ENCODE data around the gene ZNF446.

Gene ZNF446

DNA sequence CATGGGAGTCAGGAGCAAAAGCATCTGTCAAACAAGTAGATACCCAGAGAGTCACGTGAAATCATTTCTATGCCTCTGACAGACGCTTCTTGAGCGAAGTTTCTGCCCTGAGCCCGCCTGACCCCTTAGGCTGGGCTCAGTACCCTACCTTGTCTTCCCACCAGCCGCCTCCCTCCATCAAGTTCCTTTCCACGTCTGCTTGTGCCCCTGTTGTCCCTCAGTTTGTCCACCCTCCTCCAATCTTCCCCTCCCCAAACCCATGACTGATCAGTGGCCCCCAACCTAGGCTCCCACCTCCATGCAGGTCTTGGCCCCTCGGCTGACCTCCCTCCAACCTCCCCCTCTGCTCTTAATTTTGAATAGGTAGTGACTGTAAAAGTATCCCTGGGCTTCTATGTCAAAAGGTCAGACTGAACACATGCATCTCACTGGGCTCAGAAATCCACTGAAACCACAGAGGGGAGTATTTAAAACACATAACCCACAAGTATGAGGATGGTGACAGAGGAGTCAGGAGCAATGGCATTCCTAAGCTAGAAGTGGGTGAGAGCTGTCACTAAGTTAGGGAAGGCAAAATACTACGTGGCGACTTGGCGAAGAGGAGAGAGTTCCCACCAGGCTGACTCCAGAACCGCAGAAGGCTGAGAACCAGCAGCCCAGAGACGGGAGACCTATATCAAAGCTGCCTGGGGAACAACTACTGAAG is 1.7 kb upstream of the ZNF446 start:
- TF ChIP-seq, protein P1, sequence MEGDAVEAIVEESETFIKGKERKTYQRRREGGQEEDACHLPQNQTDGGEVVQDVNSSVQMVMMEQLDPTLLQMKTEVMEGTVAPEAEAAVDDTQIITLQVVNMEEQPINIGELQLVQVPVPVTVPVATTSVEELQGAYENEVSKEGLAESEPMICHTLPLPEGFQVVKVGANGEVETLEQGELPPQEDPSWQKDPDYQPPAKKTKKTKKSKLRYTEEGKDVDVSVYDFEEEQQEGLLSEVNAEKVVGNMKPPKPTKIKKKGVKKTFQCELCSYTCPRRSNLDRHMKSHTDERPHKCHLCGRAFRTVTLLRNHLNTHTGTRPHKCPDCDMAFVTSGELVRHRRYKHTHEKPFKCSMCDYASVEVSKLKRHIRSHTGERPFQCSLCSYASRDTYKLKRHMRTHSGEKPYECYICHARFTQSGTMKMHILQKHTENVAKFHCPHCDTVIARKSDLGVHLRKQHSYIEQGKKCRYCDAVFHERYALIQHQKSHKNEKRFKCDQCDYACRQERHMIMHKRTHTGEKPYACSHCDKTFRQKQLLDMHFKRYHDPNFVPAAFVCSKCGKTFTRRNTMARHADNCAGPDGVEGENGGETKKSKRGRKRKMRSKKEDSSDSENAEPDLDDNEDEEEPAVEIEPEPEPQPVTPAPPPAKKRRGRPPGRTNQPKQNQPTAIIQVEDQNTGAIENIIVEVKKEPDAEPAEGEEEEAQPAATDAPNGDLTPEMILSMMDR (IDR thresholded peaks at IDR 0.05; ENCODE audit: insufficient read depth, missing control alignments): no peak
- no peak for FAIRE-seq
- no peak for DNase-seq (ENCODE audit: insufficient read length, low spot score)

DNA sequence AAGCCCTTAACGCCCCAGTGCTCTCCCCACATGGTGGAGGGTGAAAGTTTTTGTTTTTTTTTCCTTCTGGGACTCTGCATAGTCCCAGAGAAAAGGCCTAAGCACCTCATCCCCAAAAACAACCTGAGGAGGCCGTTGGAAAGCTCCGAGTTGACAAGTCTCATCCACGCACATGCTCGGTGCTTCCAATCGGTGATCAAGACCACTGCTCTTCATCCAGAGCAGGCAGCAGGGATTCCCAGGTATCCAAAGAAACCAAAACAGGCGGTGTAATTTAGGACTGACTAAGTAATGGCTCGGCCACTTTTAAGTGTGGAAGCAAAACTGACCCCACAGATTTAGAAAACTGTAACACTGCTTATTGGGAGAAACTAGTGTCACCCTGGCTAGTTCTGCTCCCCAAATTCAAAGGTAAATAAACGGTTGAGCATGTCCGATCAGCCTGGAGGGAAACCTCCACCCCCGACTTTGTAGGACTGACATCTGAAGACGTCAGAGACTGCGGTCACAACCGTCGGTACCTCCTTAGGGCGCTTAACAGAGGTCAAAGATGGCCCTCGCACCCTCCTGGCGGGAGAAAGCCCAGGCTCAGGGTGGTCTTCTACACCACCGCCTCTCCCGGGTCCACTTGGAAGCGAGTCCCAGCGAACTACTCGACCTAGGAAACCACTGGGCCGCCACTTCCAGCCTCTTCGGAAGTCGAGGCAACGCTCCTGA is 997 bp upstream of the ZNF446 start:
- DNase-seq (ENCODE audit: insufficient read length, low spot score): no peak
- TF ChIP-seq, protein P1 (IDR thresholded peaks at IDR 0.05; ENCODE audit: insufficient read depth, missing control alignments): no peak
- no peak for FAIRE-seq

DNA sequence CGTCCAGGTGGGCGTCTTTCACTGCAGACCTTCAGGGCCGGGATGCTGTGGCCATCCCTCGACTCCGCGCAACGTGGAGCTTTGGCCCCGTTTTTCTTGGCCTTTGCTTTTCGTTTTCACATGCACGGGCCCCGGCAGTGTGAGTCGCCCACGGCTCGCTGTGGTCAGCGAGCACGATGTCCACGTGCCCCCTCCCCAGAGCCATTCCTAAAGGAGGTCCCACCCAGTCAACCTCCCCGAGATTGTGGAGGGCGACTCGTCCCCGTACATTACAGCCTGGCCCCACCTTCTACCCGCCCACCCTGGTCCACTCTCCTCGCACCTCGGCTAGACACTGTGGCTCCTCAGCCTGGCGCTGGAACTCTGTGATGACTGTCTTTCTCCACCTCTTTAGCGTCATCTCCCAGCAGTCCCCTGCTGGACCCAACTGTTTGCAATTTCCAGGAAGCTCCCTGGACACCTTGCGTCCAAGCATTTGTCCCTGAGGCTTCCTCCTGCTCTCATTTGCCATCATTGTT is 405 bp downstream of the ZNF446 start:
- no peak for DNase-seq (ENCODE audit: insufficient read length, low spot score)
- FAIRE-seq: no peak

DNA sequence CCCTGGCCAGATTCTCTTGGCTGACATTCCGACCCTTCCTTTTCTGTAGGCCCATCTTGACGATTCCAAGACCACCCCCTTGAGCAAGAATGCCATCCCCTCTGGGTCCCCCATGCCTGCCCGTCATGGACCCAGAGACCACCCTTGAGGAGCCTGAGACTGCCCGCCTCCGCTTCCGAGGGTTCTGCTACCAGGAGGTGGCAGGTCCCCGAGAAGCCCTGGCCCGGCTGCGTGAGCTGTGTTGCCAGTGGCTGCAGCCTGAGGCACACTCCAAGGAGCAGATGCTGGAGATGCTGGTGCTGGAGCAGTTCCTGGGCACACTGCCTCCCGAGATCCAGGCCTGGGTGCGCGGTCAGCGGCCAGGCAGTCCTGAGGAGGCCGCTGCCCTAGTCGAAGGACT is 978 bp downstream of the ZNF446 start:
- TF ChIP-seq, protein P1 (IDR thresholded peaks at IDR 0.05; ENCODE audit: insufficient read depth, missing control alignments): no peak
- FAIRE-seq (no peak), DNase-seq (ENCODE audit: insufficient read length, low spot score) (no peak)

More for the DNA sequence above, 405 bp downstream of the ZNF446 start:
- TF ChIP-seq, protein P1 (IDR thresholded peaks at IDR 0.05; ENCODE audit: insufficient read depth, missing control alignments): no peak

DNA sequence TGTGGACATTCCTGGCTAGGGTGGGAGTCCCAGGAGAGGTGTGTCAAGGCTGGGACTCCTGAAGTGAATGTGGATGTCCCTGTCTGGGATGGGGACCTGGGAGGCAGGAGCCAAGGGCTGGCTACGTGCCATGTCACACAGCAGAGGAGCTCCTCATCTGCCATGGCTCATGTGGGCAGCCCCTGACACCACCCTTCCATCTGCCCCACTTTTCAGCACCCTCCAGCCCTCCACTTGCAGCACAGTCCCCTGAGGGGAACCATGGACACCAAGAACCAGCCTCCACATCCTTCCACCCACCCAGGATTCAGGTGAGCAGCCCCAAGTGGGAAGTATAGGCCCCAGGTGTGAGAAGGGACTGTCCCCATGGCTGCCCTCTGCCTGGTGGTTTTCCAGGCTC is 1.7 kb downstream of the ZNF446 start:
- TF ChIP-seq, protein P1 (IDR thresholded peaks at IDR 0.05; ENCODE audit: insufficient read depth, missing control alignments): no peak
- DNase-seq (ENCODE audit: insufficient read length, low spot score) (no peak), FAIRE-seq (no peak)

DNA sequence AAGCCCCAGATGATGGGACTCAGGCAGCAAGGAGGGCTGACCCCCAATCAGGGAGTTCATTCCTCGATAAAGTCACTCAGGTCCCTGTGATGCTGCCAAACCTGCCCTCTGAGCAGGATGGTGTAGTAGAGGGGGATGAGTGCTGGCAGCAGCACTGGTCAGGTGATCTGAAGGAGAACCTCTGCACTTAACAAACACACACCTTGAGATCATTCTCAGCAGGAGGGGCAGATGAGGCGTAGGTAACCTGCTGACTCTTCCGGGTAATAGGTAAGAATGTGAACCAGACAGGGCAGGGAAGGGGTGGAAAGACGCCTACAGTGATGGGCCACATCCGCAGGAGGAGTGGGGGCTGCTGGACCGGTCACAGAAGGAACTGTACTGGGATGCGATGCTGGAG is 3.2 kb downstream of the ZNF446 start:
- FAIRE-seq: no peak

More for the DNA sequence above, 3.2 kb downstream of the ZNF446 start:
- DNase-seq (ENCODE audit: insufficient read length, low spot score): no peak
- TF ChIP-seq, protein P1 (IDR thresholded peaks at IDR 0.05; ENCODE audit: insufficient read depth, missing control alignments): no peak

Measured in D721Med (cell line).